Body of pancreas (tissue), 4 donors: ENCODE results near the gene PHKB.

Experiments used
- CTCF ChIP-seq, 7 experiments: fragments of 450-650 bp in 4 of 7; fragments of 200-600 bp in 3 of 7; sonication (generic) in 3 of 7; IDR thresholded peaks; one replicate each; pipeline ENCODE4 v1.5.1; 2016 to 2019; ENCODE audit warnings: antibody characterized with exemption in 7 of 7
- POLR2A ChIP-seq, 3 donors: fragments of 450-650 bp; IDR thresholded peaks; one replicate each; pipeline ENCODE4 v1.6.1; 2016; ENCODE audit warnings: antibody characterized with exemption in 3 of 3, mild to moderate bottlenecking in 2 of 3

- TF ChIP-seq POLR2A (IDR thresholded peaks at IDR 0.05) (no peak), CTCF (IDR thresholded peaks at IDR 0.05) (no peak)
Observed at GRCh38 chr16:47613251-47613650, 152.1 kb downstream of the PHKB start.
